T-helper 1 cell treated with Interleukin-12 subunit alpha and Interleukin-12 subunit beta and Interleukin-4 antibody, amounts not matched to agents 30 ng/mL and 1 ng/mL, for 36 hours (primary cell): Measurements from ENCODE around the gene CASKIN1. TPM values are rescaled to one million over a fixed set of nuclear protein-coding genes. Genes with fewer than 3 reads are reported as not detected.

Source experiments
- intact Hi-C: fragments of 100-400 bp; cut with micrococcal nuclease; formaldehyde crosslinking; loops from one replicate; pipeline ENCODE4 v1.15.1; 2024
- total RNA-seq: library from RNA; stranded (reverse); gene quantifications from 2 replicates; pipeline ENCODE4 v1.2.3, GENCODE V29; 2022

The CASKIN1 gene
- total RNA-seq, 1 donor from 2014 or later: 0.05 TPM

DNA sequence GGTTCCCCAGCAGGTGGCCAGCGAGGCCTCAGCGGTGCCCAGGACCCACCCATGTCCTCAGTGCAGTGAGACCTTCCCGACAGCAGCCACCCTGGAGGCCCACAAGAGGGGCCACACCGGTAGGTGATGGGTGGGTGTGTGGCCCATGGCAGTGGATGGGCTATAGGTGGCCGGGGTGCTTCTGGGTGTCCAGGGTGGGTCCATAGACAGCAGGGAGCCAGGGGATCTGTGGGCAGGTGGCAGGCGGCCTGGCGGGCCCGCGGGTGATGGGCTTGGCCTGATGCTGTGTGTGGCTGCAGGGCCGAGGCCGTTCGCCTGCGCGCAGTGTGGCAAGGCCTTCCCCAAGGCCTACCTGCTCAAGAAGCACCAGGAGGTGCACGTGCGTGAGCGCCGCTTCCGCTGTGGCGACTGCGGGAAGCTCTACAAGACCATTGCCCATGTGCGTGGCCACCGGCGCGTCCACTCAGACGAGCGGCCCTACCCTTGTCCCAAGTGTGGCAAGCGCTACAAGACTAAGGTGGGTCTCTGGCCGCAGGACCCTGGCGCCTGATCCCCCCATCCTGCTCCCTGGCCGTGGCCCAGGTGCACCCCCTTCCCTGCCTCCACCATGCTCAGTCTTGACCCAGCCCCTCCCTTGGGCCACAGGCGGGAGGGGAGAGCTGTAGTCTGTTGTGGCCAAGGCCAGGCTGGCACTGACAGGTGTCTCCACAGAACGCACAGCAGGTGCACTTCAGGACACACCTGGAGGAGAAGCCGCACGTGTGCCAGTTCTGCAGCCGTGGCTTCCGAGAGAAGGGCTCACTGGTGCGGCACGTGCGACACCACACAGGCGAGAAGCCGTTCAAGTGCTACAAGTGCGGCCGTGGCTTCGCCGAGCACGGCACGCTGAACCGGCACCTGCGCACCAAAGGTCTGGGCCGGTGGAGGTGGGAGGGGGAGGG is 37.7 kb upstream of the CASKIN1 start:
- intact Hi-C loops: no loop called here

- intact Hi-C loops: no loop called here
Observed at GRCh38 chr16:2233046-2233775, 36.8 kb upstream of the CASKIN1 start.

DNA sequence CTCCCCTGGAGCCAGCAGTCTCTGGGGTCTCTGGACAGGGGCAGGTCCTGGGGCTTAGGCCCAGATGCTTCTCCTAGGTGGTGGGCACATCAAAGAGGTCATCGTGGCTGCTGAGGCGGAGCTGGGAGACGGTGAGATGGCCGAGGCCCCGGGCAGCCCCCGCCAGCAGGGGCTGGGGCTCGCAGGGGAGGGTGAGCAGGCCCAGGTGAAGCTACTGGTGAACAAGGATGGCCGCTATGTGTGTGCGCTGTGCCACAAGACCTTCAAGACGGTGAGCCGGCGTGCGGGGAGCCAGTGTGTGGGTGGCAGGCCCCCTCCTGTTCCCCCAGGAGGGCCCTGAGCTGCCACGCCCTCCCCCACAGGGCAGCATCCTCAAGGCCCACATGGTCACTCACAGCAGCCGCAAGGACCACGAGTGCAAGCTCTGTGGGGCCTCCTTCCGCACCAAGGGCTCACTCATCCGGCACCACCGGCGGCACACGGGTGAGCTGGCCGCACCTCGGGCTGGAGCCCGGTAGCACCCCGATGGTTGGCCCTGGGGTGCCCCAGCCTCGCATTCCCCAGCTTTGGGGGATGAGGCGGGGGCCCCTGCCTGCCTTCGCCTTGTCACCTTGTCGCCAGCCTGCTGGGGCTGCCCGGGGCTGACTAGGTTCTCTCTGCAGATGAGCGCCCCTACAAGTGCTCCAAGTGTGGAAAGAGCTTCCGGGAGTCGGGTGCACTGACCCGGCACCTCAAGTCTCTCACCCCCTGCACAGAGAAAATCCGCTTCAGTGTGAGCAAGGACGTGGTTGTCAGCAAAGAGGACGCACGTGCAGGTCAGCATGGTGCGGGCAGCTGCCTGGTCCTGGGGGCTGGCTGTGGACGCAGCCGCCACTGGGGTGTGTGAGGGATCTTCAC is 35.9 kb upstream of the CASKIN1 start:
- intact Hi-C loops: no loop called here

DNA sequence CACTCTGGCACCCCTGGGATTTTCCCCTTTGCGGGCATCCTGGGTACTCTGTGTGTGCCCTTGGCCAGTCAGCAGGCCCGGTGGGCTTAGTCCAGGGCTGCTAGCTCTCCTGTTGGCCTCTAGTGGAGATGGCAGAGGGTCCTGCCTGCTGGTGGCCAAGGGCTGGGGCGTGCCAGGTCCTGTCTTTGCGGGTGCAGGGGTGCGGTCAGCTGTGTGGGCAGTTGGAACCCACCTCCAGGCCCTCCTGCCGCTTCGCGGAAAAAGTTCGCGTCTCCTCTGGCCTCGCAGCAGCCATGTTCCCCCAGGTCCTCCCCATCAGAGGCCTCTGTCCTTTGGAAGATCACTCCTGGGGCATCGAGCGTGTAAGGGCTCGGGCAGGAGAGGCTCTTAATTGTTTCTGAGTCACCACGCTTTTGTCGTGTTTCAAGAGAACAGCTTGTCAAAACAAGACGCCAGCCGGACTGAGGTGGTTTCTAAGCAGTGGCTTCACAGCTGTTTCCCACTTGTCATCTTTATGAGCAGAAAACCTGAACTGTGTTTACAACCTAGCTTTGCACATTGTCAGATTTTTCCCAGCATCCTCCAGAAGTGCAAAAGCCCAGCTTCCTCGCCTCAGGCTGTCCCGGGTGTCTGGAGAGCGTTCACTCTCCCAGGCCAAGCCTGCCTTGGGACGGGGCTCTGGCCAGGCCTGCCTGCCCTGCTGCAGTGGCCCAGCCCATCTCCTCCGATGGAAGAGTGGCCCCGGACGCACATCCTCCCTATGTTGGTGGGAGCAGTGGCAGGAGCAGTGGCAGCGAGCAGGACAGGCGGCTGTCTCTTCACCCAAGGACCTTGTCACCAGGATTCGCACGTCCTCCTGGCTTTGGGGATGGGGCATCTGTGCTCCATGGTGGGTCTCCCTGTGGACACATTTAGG is 34.9 kb upstream of the CASKIN1 start:
- intact Hi-C loops: no loop called here

GRCh38 chr16:2230376-2230775 is 34.0 kb upstream of the CASKIN1 start:
- intact Hi-C loops: no loop called here

DNA sequence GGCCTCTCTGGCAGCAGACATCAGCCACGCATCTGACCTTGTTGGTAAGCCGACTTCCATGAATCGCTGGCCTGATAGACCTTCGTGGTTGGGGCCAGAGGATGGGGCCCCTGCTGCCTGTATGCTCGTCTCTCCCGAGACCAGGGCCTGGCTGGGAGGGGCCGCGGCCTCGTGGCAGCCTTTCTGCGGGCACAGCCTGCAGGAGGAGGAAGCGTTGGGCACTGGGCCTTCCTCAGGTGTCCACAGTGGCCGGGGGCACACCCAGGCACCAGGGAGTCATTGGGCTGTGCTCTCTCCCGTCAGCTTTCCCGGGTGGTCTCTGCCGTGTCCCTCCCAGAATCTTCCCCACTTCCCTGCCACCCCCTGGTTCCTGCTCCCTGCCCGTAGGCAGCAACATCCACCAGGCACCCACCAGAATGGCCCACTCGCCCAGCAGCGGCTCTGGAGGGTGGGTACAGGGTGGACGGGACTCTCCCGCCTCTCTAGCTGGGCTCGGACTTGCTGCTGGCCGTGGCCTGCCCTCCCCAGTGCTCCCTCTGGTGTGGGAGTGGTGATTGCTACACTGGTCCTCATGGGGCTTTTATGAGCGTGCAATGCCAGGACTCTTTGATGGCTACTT is 33.3 kb upstream of the CASKIN1 start:
- intact Hi-C loops: no loop called here

GRCh38 chr16:2229091-2229490 is 32.7 kb upstream of the CASKIN1 start:
- intact Hi-C loops: no loop called here

- intact Hi-C loops: no loop called here
Observed at GRCh38 chr16:2228161-2228824, 31.9 kb upstream of the CASKIN1 start.

- intact Hi-C loops: no loop called here
Observed at GRCh38 chr16:2226918-2227317, 30.5 kb upstream of the CASKIN1 start.

DNA sequence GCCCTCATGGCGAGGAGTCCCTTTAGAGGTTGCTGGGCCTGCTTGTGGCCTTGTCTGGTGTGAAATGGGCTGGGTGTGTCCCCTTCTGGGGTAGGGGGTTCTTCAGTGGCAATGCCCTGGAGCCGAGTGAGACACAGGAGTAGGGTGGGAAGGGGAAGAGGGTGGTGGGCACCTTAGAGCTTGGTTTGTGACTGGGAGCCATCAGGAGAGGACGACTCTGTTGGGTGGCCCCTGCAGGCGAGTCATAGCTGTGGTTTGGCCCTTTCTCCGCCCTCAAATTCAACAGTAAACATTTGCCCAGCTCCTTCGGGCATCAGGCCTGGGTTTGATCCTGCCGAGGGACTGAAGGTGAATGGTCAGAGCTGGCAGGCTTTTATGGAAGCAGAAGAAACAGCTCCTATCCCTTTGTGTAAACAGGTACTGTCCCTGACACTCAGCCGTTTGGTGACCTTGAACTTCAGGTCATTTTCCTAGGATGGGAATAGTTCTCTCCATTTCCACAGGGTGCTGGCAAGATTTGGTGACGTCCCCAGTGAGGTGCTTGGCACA is 29.9 kb upstream of the CASKIN1 start:
- intact Hi-C loops: no loop called here

- intact Hi-C loops: loop anchor here (1.0 to 5.0 kb wide), 11 partner anchors 9 to 553 kb away; partner anchors contain the start of genes ATP6V0C, CCNF, CEMP1 and ECI1
Observed at GRCh38 chr16:2223942-2224486, 27.6 kb upstream of the CASKIN1 start.

- intact Hi-C loops: loop anchor here (1.0 to 5.0 kb wide), 11 partner anchors 8 to 553 kb away; partner anchors contain the start of genes ATP6V0C, CCNF, CEMP1 and ECI1
Observed at GRCh38 chr16:2223221-2223941, 27.0 kb upstream of the CASKIN1 start, which contains the start of gene E4F1. TSS of gene E4F1 (plus strand) at chr16:2223591. CDS start at chr16:2223614, 23 bp downstream.

GRCh38 chr16:2216330-2216729 is 19.9 kb upstream of the CASKIN1 start:
- intact Hi-C loops: no loop called here

GRCh38 chr16:2214719-2214968 is 18.2 kb upstream of the CASKIN1 start, which contains the start of gene PGP:
TSS of gene PGP (minus strand) at chr16:2214840. CDS start at chr16:2214777, 63 bp downstream.
- intact Hi-C loops: loop anchor here (1.0 to 2.0 kb wide), 3 partner anchors 9 to 214 kb away; partner anchors contain the start of genes CCNF, MLST8 and RNPS1

- intact Hi-C loops: loop anchor here (1.0 to 2.0 kb wide), 3 partner anchors 9 to 215 kb away; partner anchors contain the start of genes CCNF, MLST8 and RNPS1
Observed at GRCh38 chr16:2213817-2214718, 17.7 kb upstream of the CASKIN1 start.
